Stimulated activated CD4-positive, alpha-beta T cell treated with anti-CD3 and anti-CD28 coated beads, Interleukin-12 subunit alpha, Interleukin-12 subunit beta, amount 100 ng/mL, for 24 hours (primary cell): ENCODE measurements around the gene CCDC157.
A peak's percentile ranks its signal among the peaks of the same experiment; 100 is the strongest.

Experiments
- DNase-seq, 2 experiments: peaks; one replicate each; pipeline ENCODE4 v3.0.0-alpha.2; 2020; ENCODE audit warnings: low read depth in 2 of 2

Gene CCDC157

GRCh38 chr22:30413745-30414524, 57.1 kb downstream of the CCDC157 start:
- DNase-seq, result no peak

- no peak for DNase-seq
Measured at GRCh38 chr22:30414525-30415047, 57.8 kb downstream of the CCDC157 start.

GRCh38 chr22:30416403-30416802, 59.6 kb downstream of the CCDC157 start:
- DNase-seq, result no peak

GRCh38 chr22:30416837-30417236, 60.0 kb downstream of the CCDC157 start:
- no peak for DNase-seq

GRCh38 chr22:30420347-30421125, 63.7 kb downstream of the CCDC157 start:
- no peak for DNase-seq

- no peak for DNase-seq
Measured at GRCh38 chr22:30421695-30422480, 65.1 kb downstream of the CCDC157 start.

- peak; percentile 17 to 47 for DNase-seq
Measured at GRCh38 chr22:30422481-30423300, 65.9 kb downstream of the CCDC157 start.

GRCh38 chr22:30423301-30423958, 66.6 kb downstream of the CCDC157 start:
- DNase-seq, result peak; percentile 37 to 50

- DNase-seq, result peak; percentile 96 to 97
Measured at GRCh38 chr22:30423959-30424533, 67.2 kb downstream of the CCDC157 start.

GRCh38 chr22:30424534-30425326, 67.9 kb downstream of the CCDC157 start:
- DNase-seq, result no peak

GRCh38 chr22:30425327-30425615, 68.5 kb downstream of the CCDC157 start:
- DNase-seq, result no peak

- peak; percentile 34 to 36 for DNase-seq
Measured at GRCh38 chr22:30425616-30426387, 69.0 kb downstream of the CCDC157 start, which contains the start of gene MTFP1. MTFP1 (plus strand) TSS chr22:30425768; CDS start chr22:30425880, 112 bp downstream.
